GM13977 (cell line): Measurements from ENCODE around the gene MAMDC2.

Source experiments
- DNase-seq: peaks from one replicate; pipeline ENCODE4 v3.0.0; 2012; ENCODE audit warnings: low spot score
- CTCF ChIP-seq: IDR thresholded peaks from 2 replicates; pipeline ENCODE4 v1.5.1; 2012; ENCODE audit warnings: mild to moderate bottlenecking, control low read depth; ENCODE audit not compliant: insufficient read depth; ENCODE audit errors: extremely low read depth, missing control alignments
- in situ Hi-C: fragments of 300-500 bp; cut with MboI; formaldehyde crosslinking; loops from one replicate; pipeline ENCODE4 v1.12.0; 2022; ENCODE audit warnings: low sequenced_read_pairs, low pct_unique_long_range_greater_than_20kb, mixed read lengths, inconsistent platforms; ENCODE audit not compliant: unreplicated experiment

Gene MAMDC2

DNA sequence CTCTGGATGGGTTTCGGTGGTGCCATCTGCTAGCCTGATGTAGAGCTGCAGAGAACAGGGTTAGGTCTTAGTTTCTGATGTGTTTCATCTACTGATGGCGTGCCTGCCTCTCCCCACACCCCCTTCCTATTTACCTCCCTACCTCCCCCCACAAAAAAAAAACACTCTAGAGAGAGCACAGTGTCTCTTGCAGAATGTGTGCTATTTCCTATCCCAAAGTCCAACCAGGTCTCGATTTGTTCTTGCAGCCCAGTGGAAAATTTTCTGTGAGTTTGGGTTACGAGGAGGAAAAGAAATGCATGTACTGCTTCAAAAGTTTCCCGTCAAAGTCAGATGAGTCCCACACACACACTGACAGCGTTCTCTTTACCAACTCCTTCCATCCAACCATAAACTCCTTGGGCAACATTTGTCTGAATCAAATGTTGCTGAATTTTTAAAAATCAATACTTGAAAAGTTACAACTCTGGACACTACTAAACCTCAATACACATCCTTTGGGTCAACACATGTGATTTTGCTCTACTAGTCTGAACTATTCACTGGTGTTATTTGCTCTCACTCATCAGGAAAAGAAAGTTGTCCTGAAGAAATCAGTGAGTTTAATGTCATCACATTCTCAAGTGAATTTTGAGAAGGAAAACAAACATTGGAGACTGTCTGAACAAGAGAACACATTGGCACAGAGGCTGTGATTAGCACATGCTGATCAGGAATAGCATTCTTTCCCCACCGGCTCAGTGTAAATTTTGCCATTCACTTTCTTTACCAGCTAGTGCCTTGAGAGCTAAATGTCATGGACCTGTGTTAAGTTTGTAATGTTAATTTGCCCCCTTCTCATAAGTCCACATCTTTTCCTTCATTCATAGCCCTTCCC, 84.1 kb downstream of the MAMDC2 start:
- in situ Hi-C loops = no loop called here
- DNase-seq = no peak
- TF ChIP-seq CTCF = no peak

- in situ Hi-C loops = no loop called here
- TF ChIP-seq CTCF = no peak
- no peak for DNase-seq
Observed at GRCh38 chr9:70130266-70130665, 86.6 kb downstream of the MAMDC2 start.

DNA sequence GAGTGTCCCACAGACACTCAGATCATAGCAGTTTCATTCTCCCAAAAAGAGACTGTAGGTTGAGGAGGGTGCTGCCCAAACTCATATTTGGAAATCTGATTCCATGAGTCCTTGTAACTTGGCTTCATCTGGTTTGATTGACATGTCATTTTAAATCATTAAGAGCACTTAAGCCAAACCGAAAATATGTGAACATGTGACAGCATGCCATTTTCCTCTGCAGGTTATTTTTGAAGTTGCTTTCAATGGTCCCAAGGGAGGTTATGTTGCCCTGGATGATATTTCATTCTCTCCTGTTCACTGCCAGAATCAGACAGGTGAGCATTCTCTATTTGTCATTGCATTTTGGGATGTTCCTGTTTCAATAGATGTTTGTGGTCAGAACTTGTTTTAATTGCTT, 87.6 kb downstream of the MAMDC2 start:
- in situ Hi-C loops = no loop called here
- no peak for TF ChIP-seq CTCF
- DNase-seq = no peak

GRCh38 chr9:70133253-70134208, 89.9 kb downstream of the MAMDC2 start:
- in situ Hi-C loops = no loop called here
- no peak for TF ChIP-seq CTCF
- DNase-seq = no peak

- in situ Hi-C loops = no loop called here
- TF ChIP-seq CTCF = no peak
- no peak for DNase-seq
Observed at GRCh38 chr9:70134360-70134759, 90.7 kb downstream of the MAMDC2 start.

DNA sequence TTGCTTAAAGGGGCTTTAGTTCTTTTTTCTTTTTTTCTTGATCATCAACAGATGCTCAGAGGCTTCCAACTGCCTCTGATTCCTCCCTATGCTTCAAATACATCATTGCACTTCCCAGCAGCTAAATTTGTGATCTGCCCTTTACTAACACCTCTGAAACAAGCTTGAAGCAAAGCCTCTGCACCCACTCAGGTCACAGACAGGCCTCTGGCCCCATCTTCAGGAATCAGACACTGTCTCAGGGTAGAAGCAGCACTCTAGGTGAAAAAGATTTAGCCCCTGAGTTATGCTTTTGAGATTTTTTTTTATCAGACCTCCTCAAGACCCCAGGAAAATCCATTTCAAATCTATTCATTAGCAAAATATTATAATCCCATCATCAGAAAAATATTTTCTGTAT, 91.5 kb downstream of the MAMDC2 start:
- TF ChIP-seq CTCF = no peak
- in situ Hi-C loops = no loop called here
- DNase-seq = no peak
